ENCODE data around the gene PCDHGA9. TPM values are rescaled to one million over a fixed set of nuclear protein-coding genes. Genes with fewer than 3 reads are reported as not detected.

PCDHGA9 gene
- total and polyA plus RNA-seq, 2 donors (not counting 3 experiments of a cell fraction or from before 2014, with no cell fraction given) = 1.1 to 3.9 TPM

GRCh38 chr5:141356950-141357349, 45.6 kb upstream of the PCDHGA9 start:
- Histone ChIP-seq H2AFZ (ENCODE audit: low read depth, low read length) (no peak overlapping the region), H3K79me2 (ENCODE audit: control insufficient read depth, insufficient read depth, low read length) (no peaks in the 10 kb centered on the region), H3K4me2 (ENCODE audit: insufficient read depth, low read length) (no peak overlapping the region), H3K36me3 (ENCODE audit: control insufficient read depth in 2 of 2, extremely low read depth in 1 of 2, insufficient read depth in 2 of 2, low read length in 2 of 2) (no peaks in the 10 kb centered on the region), H3K27ac (ENCODE audit: insufficient read depth, low read depth, low read length) (no peak overlapping the region), H3K27me3 (ENCODE audit: control insufficient read depth in 2 of 2, insufficient read depth in 2 of 2, low read length in 2 of 2) (peaks cover 29 to 57% of the 10 kb centered on the region in 2 experiments), H3K9me1 (replicated peaks; ENCODE audit: control insufficient read depth, extremely low read depth, insufficient read depth, low read length) (no peaks in the 10 kb centered on the region), H3K9ac (replicated peaks; ENCODE audit: extremely low read depth, insufficient read depth, low read length) (no peak overlapping the region), H3K4me1 (ENCODE audit: control insufficient read depth, extremely low read depth, insufficient read depth, low read length) (no peaks in the 10 kb centered on the region), H4K20me1 (replicated peaks; ENCODE audit: control insufficient read depth, extremely low read depth, insufficient read depth, low read length) (no peaks in the 10 kb centered on the region), H3K9me3 (replicated peaks; ENCODE audit: control insufficient read depth, insufficient read depth, low read length) (no peaks in the 10 kb centered on the region), H3K4me3 (replicated peaks in 1 of 3; ENCODE audit: insufficient read depth in 1 of 3, low read depth in 1 of 3, low read length in 3 of 3) (no peak overlapping the region)
- DNase-seq (ENCODE audit: low read depth, low spot score) = no peak
- TF ChIP-seq MYC (IDR thresholded peaks at IDR 0.05; ENCODE audit: low read depth, low read length) (no peak), POLR2A (IDR thresholded peaks at IDR 0.05; ENCODE audit: low read depth, low read length) (no peak), CTCF (IDR thresholded peaks at IDR 0.05; ENCODE audit: extremely low read depth in 1 of 2, insufficient read depth in 1 of 2, low read depth in 1 of 2, low read length in 2 of 2) (no peak), EZH2 (IDR thresholded peaks at IDR 0.05; ENCODE audit: borderline replicate concordance, low read depth, low read length, severe bottlenecking) (no peak), GATA2 (IDR thresholded peaks at IDR 0.05; ENCODE audit: insufficient read depth, insufficient read length, low read depth, low read length) (no peak), JUN (IDR thresholded peaks at IDR 0.05; ENCODE audit: borderline replicate concordance, insufficient read depth, insufficient read length, low read depth) (no peak), FOS (IDR thresholded peaks at IDR 0.05; ENCODE audit: borderline replicate concordance, insufficient read depth, low read length) (no peak)
- POLR2A ChIA-PET = no interaction called here
- CTCF ChIA-PET = interaction anchor here (2.5 kb wide), 1 partner anchor 34 kb away, joined by 6 read pairs; no protein-coding TSS in a partner anchor
- dilution Hi-C loops (cut with MboI; ENCODE audit: extremely low pct_ligation_motif_present, low sequenced_read_pairs) (no loop called here), intact Hi-C loops (cut with micrococcal nuclease) (no loop called here)
- BruUV-seq (replicated peaks) = no TSS peak
- no peak for FAIRE-seq

Data from endothelial cell of umbilical vein (primary cell).